HG03432 (cell line): ENCODE measurements around the gene LRP2.

Experiments
- ATAC-seq: cut with Tn5 transposase; IDR thresholded peaks from one replicate; pipeline ENCODE4 v1.9.1; 2021; ENCODE audit warnings: mild to moderate bottlenecking, moderate library complexity; ENCODE audit not compliant: unreplicated experiment

Gene LRP2

DNA sequence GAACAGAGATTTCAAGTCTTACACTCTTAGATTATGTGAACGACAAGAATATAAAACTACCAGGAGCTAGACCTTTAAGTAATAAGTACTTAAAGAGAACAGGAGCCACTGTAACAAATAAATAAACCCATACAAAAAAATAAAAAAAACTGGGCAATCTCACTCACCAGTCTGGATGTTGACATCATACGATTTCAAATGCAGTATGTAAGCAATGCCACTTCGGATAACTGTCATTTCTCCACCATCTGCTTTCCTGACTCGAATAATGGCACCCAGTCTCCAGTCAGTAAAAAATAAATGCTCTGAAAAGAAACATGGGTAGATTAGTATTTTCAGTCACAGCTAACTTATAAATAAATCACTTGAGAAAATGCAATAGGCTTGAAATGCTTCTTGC is 115.1 kb downstream of the LRP2 start:
- ATAC-seq = no peak

DNA sequence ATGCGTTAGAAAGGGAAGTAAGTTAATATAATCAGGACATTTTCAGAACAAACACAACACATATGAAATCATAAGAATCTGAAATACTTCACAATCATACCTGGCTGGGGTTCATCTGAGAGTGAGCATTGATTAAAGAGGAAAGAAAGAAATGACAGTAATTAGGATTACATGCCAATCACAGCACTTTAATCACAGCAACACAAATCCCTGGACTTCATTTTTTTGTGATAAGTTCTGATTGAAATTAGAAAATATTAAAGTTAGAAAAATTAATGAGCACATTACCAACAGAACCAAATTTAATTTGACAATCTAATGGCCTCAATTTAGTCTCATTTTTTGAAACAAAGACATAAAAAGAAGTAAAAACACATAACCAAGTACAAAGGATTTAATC is 121.9 kb downstream of the LRP2 start:
- ATAC-seq = no peak

DNA sequence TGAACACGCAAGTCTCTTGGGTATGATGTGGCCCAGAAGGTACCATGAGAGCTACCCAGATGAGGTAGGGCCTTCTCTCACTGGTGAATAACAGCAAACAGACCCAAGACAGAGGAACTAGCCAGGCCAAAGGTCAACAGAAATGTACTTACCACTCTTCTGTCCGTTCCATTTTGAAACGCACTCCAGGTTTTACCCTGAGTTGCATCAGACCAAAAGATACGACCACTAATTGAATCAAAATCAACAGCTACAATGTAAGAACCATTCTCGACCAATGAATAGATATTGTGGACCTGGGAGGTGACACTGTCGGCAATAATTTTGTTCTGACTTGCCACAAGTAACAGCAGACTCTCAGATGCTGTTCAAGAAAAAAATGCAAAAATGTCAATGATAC is 124.4 kb downstream of the LRP2 start:
- ATAC-seq = no peak

DNA sequence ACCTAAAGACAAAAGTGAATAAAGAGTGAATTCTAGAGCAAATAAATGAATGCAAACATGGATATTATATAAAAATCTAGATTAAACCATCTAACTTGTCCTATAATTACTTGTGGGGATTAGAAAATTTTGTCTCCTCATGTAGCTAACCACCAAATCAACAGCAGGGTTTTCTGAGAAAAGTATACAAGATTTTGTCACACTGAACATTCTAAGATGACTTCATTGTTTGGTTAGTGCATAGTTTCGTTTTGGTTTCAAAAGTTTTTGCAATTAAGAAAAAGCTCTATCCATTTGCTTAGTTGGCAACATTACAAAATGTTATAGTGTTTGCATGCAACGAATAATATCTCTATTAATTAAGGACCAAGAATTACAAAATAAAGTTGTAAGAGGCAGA is 125.0 kb downstream of the LRP2 start:
- ATAC-seq = no peak

DNA sequence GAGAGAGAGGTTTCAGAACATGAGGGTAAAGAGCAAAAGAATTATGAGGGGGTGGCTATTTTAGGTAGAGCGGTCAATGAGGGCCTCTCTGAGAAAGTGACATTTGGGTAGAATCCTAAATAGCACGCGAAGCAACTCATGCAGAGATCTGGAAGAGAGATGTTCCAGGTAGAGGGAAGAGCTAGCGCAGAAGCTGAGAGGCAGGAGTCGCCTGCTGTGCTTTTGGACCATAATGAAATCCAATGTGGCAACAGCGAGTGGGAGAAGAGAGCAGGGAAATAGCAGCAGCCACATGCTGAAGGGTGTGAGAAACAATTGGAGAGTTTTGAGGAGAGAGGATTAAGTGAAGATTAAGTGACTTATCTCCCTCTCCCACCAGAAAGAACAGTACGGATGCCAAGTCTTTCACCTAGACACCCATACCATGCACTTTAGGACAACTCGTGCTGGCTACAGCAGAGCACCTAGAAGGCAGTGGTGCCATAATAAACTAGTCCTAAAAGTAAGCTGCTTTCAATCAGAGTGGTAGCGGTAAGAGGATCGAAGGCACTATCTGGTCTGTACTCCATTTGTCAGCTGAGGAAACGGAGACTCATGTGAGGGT is 129.7 kb downstream of the LRP2 start:
- ATAC-seq = no peak

DNA sequence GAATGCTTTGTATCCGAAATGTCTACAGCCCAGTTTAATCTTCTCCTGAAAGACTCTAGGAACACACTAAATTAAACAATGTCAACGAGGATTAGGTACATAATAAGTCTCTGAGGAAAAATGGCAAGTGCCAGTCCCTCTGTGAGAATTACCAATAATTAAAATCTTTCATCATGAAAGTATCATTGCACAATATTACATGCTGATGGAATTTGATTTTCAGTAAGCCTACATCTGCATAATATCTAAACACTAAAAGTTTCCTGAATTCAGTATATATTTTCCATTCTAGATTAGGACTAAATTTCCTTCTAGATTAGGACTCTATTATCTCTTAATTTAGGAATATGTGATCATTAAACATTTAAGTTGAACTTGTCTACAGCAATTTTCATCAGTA is 132.1 kb downstream of the LRP2 start:
- ATAC-seq = no peak

DNA sequence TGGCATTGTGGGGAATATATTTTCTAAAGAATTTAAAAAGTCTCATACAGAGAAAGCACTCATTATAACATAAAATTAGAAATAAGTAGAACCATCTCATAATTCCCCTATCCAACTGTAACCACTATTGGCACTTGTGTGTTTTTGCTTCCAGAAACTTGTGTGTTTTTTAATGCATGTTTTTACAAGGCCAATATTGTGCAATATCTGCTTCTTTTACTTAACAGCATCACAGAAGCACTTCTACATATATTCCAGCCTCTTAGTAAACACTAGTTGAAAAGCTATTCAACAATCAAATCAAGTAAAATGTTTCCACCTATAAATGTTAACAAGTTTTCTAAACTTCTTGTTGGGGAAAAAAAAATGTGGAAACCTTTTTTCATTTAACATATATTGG is 132.7 kb downstream of the LRP2 start:
- ATAC-seq = no peak

DNA sequence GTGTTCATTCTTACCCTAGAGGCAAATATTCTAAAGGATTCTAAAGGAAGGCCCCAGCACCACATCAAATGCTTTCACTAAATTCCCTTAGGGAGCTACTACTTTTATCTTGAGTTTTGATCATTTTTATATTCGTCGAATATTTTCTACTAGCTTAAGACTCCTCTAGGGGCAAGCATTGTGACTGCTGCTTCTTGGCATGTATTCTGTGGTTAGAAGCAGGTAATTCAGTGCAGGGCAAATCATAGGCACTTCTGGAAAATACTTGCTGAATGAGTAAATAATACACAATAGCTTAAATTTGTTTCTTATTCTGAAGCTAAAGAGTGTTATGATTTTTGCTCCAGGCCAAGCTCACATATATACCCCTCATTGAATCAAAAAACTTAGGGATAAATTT is 136.4 kb downstream of the LRP2 start:
- ATAC-seq = no peak

DNA sequence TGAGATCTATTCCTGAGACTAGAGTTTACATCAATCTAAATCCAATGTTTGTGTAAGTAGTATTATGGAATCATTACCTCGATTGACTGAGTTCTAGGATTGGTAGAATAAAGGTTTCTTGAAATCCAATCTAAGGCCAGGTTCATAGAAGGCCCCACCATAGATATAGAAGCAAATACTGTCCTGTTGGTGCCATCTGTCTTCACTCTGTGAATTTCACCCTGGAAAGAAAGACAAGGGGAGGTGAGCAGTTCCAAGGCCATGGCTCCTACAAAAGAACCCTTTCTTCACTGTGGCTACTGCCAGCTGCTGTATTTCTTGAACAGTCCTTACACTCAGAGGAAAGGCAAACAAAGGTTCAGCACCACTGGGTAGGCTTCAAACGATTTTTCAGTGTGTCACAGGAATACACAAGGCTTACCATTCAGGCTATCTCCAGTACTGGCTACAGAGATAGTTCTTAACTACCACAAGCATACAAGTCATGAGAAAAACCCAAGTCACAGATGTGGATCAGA is 137.0 kb downstream of the LRP2 start:
- no peak for ATAC-seq

DNA sequence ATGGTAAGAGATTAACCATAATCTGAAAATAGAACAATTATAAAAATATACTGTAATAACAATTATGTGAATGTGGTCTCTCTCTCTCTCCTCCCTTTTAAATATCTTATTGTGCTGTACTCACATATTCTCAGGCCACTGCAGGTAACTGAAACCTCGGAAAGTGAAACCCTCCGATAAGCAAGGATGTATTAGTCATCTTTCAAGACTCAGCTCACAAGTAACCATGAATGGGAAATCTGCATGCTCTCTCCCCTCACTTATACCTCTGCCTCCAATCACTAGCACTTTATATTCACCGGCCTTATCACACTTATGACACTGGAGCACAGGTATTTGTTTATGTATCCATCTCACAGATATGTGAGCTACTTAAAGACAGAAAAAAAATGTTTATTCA is 139.7 kb downstream of the LRP2 start:
- peak; percentile 96 for ATAC-seq

DNA sequence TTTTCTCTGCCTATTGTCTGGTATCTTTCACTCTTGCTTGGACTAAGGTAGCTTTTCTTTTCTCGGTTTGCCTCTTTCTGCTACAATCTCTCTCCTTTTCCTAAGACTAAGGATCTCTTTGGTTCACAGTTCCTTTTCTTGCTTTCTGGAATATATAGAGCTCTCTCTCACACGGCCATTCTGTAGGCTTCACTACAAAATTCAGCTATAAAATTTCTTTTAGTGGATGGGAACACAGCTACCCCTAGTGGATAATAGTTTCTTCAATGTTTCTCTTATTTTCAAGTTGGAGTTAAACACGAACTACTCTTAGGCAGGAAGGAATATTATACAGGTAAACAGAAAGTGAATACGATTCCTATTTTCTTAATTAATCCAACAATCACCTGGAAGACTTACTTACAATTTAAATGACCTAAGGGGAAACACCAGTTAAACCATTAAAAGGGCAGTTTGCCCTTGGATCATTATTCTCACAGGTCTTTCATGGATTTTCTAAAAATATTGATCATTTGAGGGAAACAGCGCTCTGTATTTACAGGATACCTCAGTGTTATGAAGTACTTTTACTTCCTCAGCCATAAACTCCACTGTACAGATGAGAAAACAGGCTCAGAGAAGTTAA is 140.5 kb downstream of the LRP2 start:
- no peak for ATAC-seq

DNA sequence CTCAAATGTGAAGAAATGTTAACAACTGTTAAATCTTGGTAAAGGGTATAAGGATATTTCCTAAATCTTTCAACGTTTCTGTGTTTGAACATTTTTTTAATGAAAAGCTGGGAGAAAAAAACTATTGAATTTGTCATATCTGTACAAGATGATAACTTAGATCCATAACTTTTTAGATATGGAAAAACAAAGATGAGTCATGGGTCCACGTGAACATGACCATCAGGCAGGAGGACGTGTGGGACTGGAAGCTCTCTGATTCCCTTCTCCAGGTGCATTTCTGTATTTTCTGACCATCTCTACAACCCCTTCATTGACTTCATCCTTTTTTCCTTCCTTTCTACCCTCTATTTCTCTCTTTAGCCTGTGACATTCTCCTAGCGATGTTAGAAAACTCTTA is 151.4 kb downstream of the LRP2 start:
- ATAC-seq = no peak

DNA sequence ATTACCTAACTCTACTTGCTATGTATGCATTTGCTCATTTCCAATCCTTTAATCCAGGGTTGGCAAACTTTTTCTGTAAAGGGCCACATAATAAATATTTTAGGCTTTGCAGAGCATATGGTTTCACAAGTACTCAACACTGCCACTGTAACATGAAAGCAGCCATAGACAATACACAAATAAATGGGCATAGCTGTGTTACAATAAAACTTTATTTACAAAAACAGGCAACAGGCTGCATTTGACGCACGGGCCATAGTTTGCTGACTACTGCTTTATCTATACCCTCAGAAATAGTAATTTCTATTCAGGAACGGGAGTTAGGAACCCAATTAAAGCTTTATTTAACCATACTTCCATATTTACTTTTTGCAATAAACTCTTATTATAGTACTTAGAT is 154.3 kb downstream of the LRP2 start:
- ATAC-seq = no peak

DNA sequence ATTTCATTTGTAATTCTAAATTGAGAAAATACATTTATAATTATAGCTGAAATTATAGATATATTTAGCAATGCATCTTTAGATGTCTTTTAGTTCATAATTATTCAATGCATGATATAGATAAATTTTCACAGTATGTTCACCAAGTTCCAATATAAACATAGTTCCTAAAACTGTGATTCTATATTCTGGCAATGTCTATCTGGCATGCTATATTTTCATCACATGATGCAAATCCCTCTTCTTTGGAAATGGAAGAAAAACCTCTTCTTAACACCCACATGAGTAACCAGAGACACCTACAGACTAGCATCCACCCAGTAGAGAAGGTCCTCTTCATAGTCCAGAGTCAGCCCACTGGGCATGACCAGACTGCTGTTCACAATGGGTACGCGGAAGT is 157.2 kb downstream of the LRP2 start:
- no peak for ATAC-seq

DNA sequence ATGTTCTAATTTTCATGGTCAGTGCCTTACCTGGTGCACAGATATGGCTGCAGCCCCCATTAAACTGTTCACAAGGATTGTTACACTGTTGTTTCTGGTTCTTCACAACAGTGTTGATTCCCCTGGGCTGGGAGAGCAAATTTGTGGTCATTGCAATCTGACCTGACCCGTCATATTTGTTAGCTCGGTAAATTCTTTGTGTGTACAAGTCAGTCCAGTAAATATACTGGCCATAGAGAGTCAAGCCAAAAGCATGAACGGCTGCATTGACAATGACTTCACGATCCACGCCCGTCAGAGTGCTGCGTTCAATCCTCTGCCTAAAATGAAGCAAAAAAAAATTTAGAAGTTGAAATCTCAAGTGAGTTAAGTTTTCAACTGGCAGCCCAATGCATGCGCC is 158.4 kb downstream of the LRP2 start:
- no peak for ATAC-seq

DNA sequence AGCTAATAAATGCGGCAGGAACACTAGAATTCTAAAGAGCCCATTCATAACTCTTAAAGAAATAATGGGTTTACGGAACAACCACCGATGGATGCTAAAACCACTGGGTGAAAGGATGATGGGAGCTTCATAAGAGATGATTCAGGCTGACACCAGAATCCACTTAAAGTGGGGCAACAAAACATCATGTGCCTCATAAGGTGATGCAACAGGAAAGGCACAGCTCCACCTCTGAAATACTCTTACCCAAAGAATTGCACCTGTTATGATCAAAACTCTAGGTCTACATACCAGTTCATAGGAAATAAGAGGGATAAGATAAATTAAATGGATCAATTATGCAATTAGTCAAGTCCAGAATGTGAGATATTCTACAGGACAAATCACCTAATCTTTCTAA is 161.6 kb downstream of the LRP2 start:
- no peak for ATAC-seq

DNA sequence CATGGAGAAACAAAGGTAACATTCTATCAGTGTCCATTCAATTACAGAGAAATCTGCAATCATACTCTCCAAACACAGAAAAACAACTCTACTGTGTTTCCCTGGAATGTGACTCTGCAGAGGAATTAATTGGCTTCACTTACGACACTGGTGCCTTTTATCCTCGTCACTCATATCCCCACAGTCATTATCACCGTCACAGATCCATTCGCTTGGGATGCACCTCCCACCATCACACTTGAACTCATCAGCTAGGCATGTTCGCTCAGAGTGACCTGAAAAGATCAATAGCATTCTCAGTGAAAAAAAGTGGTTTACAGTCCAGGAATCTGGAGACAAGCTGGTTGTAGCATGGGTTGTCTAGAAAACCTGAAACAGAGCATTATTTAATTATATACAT is 168.7 kb downstream of the LRP2 start:
- no peak for ATAC-seq

DNA sequence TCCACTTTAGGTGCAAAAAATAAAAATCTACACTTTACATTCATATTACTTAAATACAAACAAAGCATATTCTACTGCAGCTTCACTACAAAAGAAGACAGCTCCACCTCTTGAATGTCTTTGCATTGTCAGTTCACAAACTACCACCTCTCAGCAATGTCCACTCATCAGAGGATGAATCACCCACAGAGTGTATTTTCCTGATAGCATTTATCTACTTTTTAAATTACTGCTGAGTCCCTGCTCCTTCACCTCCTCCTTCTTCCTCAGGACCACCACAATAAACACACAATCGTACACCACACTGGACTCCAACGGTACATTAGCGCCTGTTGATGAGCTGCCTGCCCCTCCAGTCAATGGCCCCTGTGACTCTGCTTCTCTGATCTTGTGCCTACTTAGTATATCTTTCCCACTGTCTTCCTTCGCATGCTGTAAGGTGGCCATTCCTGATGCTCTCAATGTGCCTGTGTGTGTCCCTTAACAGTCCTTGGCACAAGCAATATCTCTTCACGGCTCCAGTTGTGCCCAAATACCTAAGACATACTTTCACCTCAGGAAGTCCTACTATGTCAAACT is 172.0 kb downstream of the LRP2 start:
- no peak for ATAC-seq

DNA sequence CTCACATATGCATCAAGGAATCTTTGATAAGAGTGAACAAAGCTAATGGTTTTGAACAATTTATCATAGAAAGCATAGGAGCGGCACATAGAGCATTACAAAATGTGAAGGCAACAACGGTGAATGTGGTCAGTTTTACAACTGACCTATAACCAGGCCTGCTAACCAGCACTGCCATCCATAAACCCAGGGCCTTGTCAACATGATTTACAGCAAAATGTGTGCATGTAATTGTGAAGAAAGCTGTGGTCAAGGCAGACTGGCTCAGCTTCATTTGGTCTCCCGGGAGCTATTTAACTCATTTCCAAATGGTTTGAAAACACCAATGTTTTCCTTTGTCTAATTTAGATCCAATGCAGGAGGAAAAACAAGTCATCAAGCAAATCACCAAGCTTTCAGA is 173.2 kb downstream of the LRP2 start:
- no peak for ATAC-seq

DNA sequence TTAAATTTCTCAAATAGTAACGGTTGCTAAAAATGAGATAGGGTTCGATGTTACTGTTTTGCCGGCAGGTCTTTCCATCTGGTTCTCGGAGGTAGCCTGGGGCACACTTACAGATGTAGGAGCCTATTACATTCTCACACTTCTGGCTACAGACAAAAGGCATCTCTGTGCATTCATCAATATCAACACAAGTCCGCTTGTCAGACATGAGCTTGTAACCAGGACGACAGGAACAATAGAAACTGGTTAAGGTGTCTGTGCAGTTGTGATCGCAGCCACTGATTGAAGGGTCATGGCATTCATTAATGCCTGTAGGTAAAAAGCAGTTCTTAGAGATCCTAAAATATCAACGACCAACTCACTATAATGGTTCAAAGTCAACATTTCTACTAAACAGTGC is 176.6 kb downstream of the LRP2 start:
- no peak for ATAC-seq

DNA sequence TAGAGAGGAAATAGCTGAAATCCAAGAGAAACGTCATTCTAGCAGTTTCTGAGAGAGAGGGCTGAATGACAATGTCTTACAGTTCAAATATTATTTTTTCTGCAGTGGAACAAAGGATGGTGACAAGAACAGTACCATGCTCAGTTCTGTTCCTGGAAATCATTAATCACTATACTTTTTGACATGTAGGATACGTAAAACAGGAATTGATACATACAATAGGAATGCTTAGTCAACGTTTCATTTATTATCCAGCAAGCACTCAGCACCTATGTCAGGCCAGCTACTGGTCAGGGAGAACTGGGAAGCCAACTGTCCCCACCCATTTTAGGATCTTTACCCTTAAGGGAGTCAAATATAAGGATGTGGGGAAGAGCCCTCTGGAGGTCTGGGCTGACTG is 178.3 kb downstream of the LRP2 start:
- ATAC-seq = no peak

DNA sequence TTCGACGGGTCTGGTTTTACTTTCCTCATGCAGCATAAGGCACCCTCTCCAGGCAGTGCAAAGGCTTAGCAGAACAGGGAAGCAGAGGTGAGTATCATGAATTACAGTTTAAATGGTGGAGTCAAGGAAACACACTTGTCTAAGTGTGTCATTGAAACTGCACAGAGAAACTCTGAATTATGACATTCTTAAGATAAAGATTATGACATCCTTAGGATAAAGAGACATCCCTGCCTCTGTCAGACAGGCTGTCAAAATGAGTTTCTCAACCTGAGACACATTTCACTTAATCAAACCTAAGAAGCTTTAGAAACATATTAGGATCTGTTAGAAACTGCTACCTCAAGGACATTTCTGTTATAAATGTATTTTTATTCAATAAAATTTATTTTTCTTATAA is 179.8 kb downstream of the LRP2 start:
- ATAC-seq = no peak
